ENCODE results near the gene NEURL1B. TPM values are rescaled to one million over a fixed set of nuclear protein-coding genes. Genes with fewer than 3 reads are reported as not detected.

Gene NEURL1B
- total RNA-seq, 6 experiments from 2014 or later, result 2.0 to 8.6 (median 7.1) TPM

DNA sequence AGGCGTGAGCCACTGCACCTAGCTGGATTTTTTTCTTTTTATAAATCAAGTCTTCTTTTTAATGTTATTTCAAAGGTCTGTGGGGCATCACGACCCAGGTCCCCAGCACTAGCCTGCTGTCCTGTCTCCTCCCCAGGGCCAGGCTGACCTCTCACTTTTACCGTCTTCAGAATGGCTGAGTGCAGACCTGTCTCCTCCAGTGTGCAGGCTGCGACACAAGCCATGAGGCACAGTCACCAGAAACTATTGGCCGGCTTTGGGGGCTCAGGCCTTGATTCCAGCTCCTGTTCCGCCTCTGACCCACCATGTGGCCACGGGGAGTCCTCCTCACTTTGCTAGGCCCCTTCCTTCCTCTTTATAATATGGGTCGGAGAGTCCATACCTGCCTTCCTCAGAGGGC is 46.6 kb upstream of the NEURL1B start:
- Mint-ChIP-seq H3K9me3 (no peaks in the 10 kb centered on the region), H3K4me1 (ENCODE audit: low read depth) (no peaks in the 10 kb centered on the region), H3K27ac (no peak overlapping the region), H3K4me3 (no peak overlapping the region), H3K36me3 (ENCODE audit: low read depth) (no peaks in the 10 kb centered on the region), H3K27me3 (ENCODE audit: insufficient read depth) (peaks cover 32% of the 10 kb centered on the region)
- TF ChIP-seq, protein P1, sequence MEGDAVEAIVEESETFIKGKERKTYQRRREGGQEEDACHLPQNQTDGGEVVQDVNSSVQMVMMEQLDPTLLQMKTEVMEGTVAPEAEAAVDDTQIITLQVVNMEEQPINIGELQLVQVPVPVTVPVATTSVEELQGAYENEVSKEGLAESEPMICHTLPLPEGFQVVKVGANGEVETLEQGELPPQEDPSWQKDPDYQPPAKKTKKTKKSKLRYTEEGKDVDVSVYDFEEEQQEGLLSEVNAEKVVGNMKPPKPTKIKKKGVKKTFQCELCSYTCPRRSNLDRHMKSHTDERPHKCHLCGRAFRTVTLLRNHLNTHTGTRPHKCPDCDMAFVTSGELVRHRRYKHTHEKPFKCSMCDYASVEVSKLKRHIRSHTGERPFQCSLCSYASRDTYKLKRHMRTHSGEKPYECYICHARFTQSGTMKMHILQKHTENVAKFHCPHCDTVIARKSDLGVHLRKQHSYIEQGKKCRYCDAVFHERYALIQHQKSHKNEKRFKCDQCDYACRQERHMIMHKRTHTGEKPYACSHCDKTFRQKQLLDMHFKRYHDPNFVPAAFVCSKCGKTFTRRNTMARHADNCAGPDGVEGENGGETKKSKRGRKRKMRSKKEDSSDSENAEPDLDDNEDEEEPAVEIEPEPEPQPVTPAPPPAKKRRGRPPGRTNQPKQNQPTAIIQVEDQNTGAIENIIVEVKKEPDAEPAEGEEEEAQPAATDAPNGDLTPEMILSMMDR (IDR thresholded peaks at IDR 0.05), result no peak
- no peak for DNase-seq

DNA sequence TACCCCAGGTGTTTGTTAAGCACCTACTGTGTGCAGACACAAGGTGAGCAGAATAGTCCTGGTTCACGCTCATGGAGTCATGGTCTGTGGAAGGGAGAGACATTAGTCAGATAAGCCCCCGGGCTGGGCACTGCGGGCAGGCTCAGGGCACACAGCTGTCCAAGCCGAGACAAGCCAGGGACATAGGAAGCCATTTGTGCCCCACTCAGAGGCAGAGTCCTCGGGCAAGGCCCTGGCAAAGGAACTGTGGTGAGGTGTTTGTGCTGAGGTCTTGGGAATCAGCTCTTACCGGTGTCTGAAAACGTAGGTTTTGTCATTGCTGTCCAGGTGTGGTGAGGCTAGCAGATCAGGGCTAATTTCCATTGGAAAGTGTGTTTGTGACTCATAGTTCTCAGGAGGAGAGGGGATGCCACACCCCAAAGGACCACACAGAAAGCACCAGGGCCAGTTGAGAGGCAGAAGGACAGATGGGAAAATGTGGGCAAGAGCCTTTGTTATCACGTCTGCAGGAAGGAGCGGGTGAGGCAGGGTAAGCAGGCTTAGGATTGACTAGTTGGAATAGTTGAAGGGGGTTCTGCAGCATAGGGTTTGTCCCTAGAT is 46.1 kb upstream of the NEURL1B start:
- no peaks in the 10 kb centered on the region for H3K36me3 Mint-ChIP-seq (ENCODE audit: low read depth)
- no peaks in the 10 kb centered on the region for H3K9me3 Mint-ChIP-seq
- TF ChIP-seq, protein P1 (IDR thresholded peaks at IDR 0.05), result no peak
- H3K4me3 Mint-ChIP-seq, result no peak overlapping the region
- H3K4me1 Mint-ChIP-seq (ENCODE audit: low read depth), result no peaks in the 10 kb centered on the region
- peaks cover 29% of the 10 kb centered on the region for H3K27me3 Mint-ChIP-seq (ENCODE audit: insufficient read depth)
- H3K27ac Mint-ChIP-seq, result no peak overlapping the region
- no peak for DNase-seq

DNA sequence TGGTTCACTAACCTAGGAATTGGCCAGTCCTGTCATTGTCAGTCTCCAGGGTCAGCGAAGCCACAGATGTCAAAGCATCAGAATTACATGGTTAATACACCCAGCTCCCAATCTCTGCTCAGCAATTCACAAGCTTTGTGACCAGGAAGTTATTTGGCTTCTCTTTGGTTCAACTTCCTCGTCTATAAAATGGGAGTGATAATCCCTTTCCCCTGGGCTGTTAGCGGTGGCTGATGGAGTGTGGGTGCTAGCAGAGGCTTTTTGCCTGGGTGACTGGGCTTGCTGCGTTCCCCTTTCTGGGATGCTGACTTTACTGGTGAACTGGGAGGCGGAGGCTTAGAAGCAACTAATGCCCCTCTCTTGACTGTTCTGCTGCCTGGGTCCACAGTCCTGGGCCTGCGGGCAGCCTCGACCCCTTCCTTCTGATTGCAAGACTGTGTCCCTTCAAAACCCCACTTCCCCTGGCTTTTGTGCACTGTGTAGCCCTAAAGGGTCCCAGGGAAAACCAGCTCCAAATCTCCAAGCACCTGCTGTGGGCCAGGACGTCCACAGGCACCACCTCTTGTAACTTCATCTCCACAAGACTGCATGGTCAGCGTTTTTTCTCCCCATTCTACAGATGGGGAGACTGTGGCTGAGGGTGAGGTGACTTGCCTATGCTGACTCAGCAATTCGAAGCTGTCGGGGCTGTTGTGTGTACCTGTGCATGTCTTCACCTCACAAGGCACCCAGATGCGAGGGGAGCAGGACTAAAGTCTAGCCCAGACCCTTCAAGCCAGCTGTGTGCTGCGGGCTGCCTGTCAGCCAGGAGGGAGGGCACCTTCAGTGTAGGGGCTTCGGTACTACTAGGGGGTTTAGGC is 45.2 kb upstream of the NEURL1B start:
- no peaks in the 10 kb centered on the region for H3K9me3 Mint-ChIP-seq
- TF ChIP-seq, protein P1 (IDR thresholded peaks at IDR 0.05), result no peak
- H3K36me3 Mint-ChIP-seq (ENCODE audit: low read depth), result no peaks in the 10 kb centered on the region
- peaks cover 23% of the 10 kb centered on the region for H3K27me3 Mint-ChIP-seq (ENCODE audit: insufficient read depth)
- no peak for DNase-seq
- H3K4me3 Mint-ChIP-seq, result no peak overlapping the region
- H3K27ac Mint-ChIP-seq, result no peak overlapping the region
- no peaks in the 10 kb centered on the region for H3K4me1 Mint-ChIP-seq (ENCODE audit: low read depth)

DNA sequence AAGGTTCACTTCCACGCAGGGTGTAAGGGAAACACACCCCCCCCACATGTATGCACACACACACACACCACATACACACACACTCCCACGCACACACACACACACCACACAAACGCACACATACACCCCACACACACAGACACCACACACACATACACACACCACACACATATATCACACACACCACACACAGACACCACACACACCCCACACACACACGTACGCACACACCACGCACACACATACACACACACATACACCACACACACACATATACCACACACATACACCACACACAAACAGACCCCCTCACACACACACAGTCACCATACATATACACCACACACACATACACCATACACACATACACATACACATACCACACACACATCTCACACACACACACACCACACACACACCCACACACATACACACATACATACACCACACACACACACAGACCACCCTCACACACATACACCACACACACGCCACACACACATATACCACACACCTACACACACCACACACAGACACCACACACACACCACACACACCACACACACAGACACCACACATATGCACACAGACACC is 44.3 kb upstream of the NEURL1B start:
- H3K27ac Mint-ChIP-seq, result no peak overlapping the region
- peaks cover 25% of the 10 kb centered on the region for H3K27me3 Mint-ChIP-seq (ENCODE audit: insufficient read depth)
- TF ChIP-seq, protein P1 (IDR thresholded peaks at IDR 0.05), result no peak
- no peaks in the 10 kb centered on the region for H3K4me1 Mint-ChIP-seq (ENCODE audit: low read depth)
- no peaks in the 10 kb centered on the region for H3K36me3 Mint-ChIP-seq (ENCODE audit: low read depth)
- no peak overlapping the region for H3K4me3 Mint-ChIP-seq
- no peaks in the 10 kb centered on the region for H3K9me3 Mint-ChIP-seq
- no peak for DNase-seq

DNA sequence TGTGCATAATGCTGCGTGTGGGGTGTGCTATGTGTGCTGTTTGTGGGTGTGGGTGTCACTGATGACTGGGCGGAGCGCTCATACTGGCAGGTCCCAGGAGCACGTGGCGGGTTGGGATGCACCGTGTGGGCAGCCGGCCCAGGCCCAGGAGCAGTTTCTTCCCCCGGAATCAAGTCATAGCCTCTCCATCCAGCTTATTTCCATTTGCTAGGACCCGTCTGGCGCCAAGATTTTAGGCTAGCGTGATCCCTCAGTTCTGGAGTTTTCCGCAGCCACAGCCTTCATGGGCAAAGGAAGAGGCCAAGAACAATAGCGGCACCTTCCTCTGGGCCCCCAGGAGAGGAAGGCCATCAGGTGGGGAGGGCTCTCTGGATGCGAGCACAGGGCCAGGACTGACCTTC is 43.3 kb upstream of the NEURL1B start:
- Mint-ChIP-seq H3K27ac (no peak overlapping the region), H3K4me3 (no peak overlapping the region), H3K4me1 (ENCODE audit: low read depth) (no peaks in the 10 kb centered on the region), H3K36me3 (ENCODE audit: low read depth) (no peaks in the 10 kb centered on the region), H3K27me3 (ENCODE audit: insufficient read depth) (peaks cover 26% of the 10 kb centered on the region), H3K9me3 (no peaks in the 10 kb centered on the region)
- TF ChIP-seq, protein P1 (IDR thresholded peaks at IDR 0.05), result no peak
- no peak for DNase-seq
